A673 (cell line): ENCODE measurements around the gene SERTM2.

Experiments
- CTCF ChIP-seq: fragments of 300-800, 200-600 bp; sonication (generic); conservative IDR thresholded peaks from 2 replicates; pipeline ENCODE4 v1.5.1; 2017; ENCODE audit warnings: low read depth, mild to moderate bottlenecking, antibody characterized with exemption, low read length, moderate library complexity, mixed read lengths
- EZH2 ChIP-seq: fragments of 200-600 bp; sonication (generic); IDR thresholded peaks from 2 replicates; pipeline ENCODE4 v1.6.1; 2017; ENCODE audit warnings: borderline replicate concordance, low read depth, mild to moderate bottlenecking, mixed read lengths, antibody characterized with exemption, low read length; ENCODE audit not compliant: poor library complexity, severe bottlenecking

GRCh38 chrX:111504941-111505340, 6.5 kb upstream of the SERTM2 start:
- no peak for TF ChIP-seq EZH2
- no peak for TF ChIP-seq CTCF
